Measurements from ENCODE around the gene SLC4A11.

DNA sequence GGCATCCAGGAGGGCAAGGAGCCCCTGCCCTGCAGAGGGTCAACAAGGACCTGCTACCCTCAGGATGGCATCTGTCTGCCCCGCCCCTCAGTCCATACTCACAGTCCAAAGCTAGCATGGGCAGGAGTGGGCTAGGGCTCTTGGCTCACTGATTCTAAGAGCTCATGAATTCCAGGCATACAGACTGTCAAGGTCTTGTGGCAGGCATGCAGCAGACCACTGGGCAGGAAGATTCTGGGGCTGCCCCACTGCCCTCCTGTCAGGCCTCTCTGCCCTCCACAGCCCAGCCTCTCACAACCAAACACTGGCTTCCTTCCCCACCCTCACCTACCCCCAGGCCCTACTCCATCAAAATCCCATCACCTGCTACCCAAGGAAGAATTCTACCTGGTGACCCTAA is 5.6 kb upstream of the SLC4A11 start:
- TF ChIP-seq TEAD4 (IDR thresholded peaks at IDR 0.05) (no peak), CEBPB (IDR thresholded peaks at IDR 0.05) (no peak), CREB1 (IDR thresholded peaks at IDR 0.05; ENCODE audit: low read depth) (no peak)
- TF ChIP-seq, protein P1, sequence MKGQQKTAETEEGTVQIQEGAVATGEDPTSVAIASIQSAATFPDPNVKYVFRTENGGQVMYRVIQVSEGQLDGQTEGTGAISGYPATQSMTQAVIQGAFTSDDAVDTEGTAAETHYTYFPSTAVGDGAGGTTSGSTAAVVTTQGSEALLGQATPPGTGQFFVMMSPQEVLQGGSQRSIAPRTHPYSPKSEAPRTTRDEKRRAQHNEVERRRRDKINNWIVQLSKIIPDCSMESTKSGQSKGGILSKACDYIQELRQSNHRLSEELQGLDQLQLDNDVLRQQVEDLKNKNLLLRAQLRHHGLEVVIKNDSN (IDR thresholded peaks at IDR 0.05): no peak
- TF ChIP-seq, protein P2, sequence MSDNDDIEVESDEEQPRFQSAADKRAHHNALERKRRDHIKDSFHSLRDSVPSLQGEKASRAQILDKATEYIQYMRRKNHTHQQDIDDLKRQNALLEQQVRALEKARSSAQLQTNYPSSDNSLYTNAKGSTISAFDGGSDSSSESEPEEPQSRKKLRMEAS (IDR thresholded peaks at IDR 0.05): no peak
